NCI-H524 (cell line): Measurements from ENCODE around the gene EEA1.

Source experiments
- DNase-seq, 2 experiments: peaks; one replicate each; lab custom pipeline; 2025; lab: John Stamatoyannopoulos, UW

The EEA1 gene

DNA sequence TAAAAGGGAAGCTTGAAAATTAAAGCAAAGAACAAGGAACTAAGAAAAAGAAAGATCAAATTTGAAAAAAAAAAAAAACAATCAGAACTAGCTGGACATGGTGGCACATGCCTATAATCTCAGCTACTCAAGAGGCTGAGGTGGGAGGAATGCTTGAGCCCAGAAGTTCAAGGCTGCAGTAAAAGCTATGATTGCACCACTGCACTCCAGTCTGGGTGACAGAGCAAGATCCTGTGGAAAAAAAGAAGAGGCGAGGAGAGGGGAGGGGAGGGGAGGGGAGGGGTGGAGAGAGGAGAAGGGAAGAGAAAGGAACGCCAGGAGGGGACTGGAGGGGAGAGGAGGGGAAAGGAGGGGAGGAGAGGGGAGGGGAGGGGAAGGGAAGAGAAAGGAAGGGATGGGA, 43.0 kb downstream of the EEA1 start:
- DNase-seq: no peak

GRCh38 chr12:92879698-92880322, 49.3 kb downstream of the EEA1 start:
- no peak for DNase-seq

GRCh38 chr12:92877904-92878303, 51.2 kb downstream of the EEA1 start:
- no peak for DNase-seq

DNA sequence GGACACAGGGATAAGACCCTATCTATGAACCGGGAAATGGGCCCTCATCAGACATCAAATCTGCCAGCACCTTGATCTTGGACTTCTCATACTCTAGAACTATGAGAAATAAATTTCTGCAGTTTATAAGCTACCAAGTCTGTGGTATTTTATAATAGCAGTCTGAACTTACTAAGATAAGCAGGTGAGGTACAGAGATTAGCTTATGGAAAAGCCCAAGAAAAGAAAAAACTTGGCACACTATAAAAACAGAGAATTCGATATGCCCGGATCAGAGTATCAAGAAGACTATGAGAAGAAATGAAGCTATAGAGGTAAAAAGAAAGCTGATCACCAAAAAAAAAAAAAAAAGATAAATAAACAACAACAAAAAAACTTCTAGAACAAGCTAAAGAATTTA, 52.6 kb downstream of the EEA1 start:
- DNase-seq: no peak

- no peak for DNase-seq
Observed at GRCh38 chr12:92871116-92871515, 58.0 kb downstream of the EEA1 start.

- no peak for DNase-seq
Observed at GRCh38 chr12:92866418-92866817, 62.7 kb downstream of the EEA1 start.

GRCh38 chr12:92863251-92863650, 65.8 kb downstream of the EEA1 start:
- DNase-seq: no peak

DNA sequence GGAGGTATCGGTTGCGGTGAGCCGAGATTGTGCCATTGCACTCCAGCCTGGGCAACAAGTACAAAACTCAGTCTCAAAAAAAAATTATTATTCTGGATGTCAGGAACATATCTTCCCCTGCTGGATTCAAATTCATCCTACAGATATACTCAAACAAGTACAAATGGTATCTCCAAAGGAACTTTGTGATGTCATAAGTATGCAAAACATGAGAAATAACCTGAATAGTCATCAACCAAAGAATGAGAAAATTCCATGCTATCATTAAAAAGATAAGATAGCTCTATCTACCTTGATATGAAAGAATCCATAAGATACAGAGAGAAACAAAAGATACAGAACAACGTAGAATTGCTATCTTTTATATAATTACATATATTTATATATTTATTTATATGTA, 67.7 kb downstream of the EEA1 start:
- DNase-seq: no peak

- DNase-seq: no peak
Observed at GRCh38 chr12:92860521-92860920, 68.6 kb downstream of the EEA1 start.

GRCh38 chr12:92859650-92860386, 69.3 kb downstream of the EEA1 start:
- DNase-seq: peak in 1 of 2 experiments; percentile 41

- DNase-seq: no peak
Observed at GRCh38 chr12:92857818-92858217, 71.3 kb downstream of the EEA1 start.

- DNase-seq: no peak
Observed at GRCh38 chr12:92854344-92854743, 74.8 kb downstream of the EEA1 start.

DNA sequence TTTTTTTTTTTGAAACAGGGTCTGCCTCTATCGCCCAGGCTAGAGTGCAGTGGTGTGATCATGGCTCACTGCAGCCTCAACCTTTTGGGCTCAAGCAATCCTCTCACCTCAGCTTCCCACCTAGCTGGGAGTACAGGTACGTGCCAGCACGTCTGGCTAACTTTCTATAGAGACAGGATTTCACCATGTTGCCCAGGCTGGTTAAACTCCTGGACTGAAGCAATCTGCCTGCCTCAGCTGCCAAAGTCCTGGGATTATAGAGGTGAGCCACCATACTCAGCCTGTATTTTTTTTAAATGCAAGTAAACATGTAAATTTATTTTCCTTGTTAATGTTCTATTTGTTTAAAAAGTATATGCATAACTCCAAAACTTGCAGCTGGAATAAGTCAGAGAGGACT, 80.4 kb downstream of the EEA1 start:
- DNase-seq: no peak

DNA sequence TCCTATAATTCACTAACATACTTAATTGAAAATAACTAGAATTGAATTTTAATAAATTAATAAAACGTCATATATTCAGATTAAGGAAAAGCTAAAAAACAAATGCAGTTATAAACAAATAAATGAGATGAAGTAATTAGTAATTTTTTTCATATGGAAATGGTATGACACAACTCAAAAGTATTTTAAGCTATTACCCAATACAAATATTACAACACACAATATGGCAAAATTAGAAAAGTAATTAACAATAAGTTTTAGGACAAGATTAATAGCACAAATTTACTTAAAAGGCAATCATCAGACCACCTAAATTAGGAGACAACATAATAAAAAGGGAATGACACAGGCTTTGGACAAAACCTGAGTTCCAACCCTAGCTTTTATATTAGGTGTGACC, 81.7 kb downstream of the EEA1 start:
- DNase-seq: no peak

GRCh38 chr12:92845329-92845728, 83.8 kb downstream of the EEA1 start:
- no peak for DNase-seq

- no peak for DNase-seq
Observed at GRCh38 chr12:92844151-92844763, 84.8 kb downstream of the EEA1 start.

DNA sequence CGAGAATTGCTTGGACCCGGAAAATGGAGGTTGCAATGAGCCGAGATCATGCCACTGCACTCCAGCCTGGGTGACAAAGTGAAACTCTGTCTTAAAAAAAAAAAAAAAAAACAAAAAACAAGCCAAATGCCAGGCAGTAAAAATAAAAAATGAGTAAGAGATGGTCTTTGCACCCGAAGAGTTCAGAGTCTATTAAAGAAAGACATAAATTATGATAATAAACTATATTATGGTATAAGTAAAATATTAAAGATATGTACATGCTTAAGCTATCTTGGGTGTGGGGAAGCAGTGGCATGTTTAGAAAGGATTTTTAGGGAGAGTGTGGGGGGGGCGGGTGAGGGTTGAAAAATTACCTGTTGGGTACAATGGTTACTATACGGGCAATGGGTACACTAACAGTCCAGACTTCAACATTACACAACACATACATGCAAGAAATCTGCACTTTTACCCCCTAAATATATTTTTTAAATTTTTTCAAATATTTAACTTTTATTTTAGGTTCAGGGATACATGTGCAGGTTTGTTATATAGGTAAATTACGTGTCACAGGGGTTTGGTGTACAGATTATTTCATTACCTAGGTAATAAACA, 99.3 kb downstream of the EEA1 start:
- DNase-seq: no peak

GRCh38 chr12:92828565-92828964, 100.5 kb downstream of the EEA1 start:
- DNase-seq: peak; percentile 51 to 83

- peak in 1 of 2 experiments; percentile 10 for DNase-seq
Observed at GRCh38 chr12:92827836-92828431, 101.2 kb downstream of the EEA1 start.

DNA sequence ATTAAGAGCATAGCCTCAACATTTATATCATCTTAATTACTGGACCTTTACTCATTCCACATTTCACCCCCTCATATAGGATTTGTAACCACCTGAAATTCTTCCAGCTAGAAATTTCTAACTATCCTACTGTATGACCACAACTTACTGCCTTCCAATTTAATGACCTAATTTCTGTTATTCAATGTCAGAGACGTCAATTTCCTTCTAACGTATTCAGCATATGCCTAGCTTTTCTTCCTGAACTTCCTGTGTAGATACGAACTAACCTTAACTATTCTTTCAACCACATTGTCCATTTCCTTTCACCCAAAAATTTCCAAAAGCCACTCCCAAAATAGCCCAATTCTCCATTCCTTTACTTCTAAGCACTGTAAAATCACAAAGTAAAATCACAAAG, 108.0 kb downstream of the EEA1 start:
- DNase-seq: no peak

DNA sequence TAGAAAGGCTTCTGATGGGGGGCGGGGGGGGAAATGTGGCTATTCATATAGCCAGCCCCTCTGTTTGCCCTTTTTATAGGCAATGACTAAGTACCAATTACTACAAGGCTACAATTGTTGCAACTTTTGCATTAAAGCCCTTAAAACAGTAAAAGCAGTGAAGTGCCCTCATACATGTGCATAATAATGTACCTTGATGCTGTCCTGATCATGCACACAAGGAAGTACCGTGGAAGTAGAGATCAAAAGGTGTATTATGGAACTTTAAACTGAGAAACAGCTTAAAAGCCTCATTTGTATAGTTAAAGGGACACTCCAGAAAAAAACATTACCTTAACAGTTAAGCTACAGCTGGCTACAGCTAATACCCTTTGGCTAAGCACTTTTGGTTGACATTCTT, 114.5 kb downstream of the EEA1 start:
- no peak for DNase-seq

GRCh38 chr12:92810370-92810769, 118.7 kb downstream of the EEA1 start:
- DNase-seq: no peak

DNA sequence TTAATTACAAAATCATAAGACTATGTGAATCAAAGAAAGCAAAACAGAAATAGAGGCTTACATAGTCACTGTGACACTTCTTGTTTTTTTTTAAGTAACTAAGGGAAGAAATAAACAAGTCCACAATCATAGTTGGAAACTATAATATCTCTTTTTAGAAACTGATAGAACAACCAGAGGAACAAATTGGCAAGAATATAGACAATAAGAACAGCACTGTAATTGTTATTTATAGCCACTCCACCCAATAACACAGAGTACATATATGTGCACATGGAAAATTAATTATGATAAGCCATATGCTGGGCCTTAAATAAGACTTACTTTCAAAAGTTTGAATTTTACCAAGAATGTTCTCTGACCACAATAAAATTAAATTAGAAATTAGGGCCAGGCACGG, 125.2 kb downstream of the EEA1 start:
- DNase-seq: no peak
